Fibroblast of gingiva (primary cell): ENCODE data around the gene PPP1R16B.
"Not testable (repeated sequence)": the region's sequence is repeated elsewhere in the genome, so short reads cannot be mapped to it uniquely, and the experiment has no call there.

Source experiments
- DNase-seq: peaks from one replicate; pipeline ENCODE4 v3.0.0-alpha.2; 2011; ENCODE audit warnings: low read depth

PPP1R16B gene

DNA sequence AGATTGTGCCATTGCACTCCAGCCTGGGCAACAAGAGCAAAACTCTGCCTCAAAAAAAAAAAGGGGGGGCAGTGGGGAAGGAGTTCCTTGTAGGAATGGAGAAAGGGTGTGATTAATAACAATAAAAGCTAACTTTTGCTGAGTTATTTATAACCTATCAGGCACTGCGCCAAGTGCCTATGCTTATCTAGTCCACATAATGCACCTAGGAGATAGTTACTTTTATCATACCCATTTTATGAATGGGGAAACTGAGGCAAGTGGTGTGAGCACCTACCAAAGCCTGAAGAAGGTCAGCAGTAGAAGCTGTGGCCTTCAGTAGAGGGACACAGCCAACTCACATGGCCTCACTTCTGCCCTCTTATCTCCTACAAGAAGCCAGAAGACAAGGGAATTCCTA lies 13.6 kb upstream of the PPP1R16B start:
- DNase-seq, result no peak

DNA sequence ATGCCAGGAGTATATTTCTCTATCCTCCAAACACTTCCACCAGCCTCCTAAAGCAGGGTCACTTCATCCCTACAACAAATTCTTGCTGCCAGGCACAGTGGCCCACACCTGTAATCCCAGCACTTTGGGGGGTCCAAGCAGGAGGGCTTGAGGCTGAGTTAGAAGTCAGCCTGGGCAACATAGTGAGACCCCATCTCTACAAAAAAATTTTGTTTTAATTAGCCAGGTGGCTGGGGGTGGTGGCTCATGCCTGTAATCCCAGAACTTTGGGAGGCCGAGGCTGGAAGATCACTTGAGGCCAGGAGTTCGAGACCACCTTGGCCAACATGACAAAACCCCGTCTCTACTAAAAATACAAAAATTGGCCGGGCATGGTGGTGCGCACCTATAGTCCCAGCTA lies 11.4 kb upstream of the PPP1R16B start:
- not testable (repeated sequence) for DNase-seq

GRCh38 chr20:38798266-38798665 lies 7.2 kb upstream of the PPP1R16B start:
- DNase-seq, result no peak

DNA sequence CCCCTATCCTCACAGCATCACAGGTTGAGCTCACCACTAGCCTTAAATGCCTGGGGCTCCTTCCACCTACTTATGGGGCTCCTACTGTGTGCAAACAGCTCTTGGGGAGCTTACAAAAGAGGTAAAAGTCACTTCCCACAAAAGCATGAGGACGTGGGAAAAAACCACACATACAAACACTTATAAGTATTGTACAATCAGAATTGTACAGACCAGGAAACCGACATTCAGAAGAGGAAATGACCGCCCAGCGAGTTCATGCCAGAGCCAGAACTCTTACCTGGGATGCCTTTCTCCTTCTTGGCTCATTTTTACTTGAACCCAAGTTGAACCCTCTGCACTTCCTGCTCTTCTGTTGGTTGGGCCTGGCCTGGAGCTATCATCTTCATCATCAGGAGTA lies 6.3 kb upstream of the PPP1R16B start:
- no peak for DNase-seq

- no peak for DNase-seq
Measured at GRCh38 chr20:38800882-38801281, 4.6 kb upstream of the PPP1R16B start.

DNA sequence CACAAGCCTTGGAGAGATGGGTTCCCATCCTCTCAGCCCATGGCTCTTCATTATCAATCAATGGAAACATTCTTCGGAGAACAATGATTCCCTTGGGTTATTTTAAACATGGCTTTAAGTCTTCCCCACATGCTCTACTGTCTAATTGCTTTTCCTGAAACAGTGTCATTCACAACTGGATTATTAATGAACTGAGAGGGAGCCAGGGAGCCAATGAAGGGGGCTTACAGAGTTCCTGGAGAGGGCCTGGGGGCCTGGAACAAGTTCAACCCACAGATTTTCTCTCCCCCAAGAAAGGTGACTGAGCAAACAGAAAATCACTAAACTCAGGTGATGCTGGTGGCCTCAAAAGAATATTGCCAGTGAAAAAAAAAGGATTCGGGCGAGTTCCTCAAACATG lies 1.3 kb upstream of the PPP1R16B start:
- DNase-seq, result no peak

- DNase-seq, result no peak
Measured at GRCh38 chr20:38804682-38805501, 605 bp upstream of the PPP1R16B start.

DNA sequence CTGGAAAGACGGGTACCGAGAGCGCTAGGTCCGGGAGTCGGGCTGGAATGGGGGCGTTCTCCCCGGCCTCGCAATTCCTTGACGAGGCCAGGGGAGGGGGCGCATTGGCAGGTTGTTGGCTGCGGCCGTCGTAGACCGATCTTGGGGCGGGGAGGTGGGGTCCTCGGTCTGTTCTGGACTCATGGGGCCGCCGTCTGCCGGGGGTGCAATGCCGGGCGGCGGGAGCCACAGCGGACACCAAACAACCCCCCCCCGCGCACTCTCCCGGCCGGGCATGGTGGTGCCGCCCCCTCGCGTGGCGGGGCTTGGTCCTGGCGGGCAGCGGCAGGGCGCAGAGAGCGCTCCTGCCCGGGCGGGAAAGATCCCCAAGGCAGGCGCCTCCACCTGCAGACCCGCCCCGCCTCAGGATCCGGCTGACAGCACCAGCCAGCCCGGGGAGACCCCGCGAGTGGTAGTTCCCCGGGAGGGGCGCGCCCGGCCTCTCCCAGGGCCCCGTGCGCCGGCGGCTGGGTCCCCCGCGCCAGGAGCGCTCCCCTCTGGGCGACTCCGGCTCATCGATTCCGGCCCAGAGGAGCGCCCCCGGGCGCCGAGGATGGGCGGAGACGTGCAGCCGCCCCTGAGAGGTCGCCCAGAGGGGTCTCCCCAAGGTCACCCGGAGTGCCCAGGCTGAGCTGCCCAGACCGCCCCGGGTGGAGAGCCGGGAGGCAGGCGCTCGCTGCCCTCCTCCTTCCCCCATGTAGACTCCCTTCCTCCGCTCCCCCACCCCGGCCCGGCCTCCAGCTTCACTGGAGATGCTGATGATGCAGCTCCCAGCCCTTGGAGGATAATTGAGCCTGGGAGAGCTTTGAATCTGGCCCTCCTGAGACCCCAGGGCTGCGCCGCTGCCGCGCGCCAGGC lies 709 bp downstream of the PPP1R16B start:
- DNase-seq, result no peak

- no peak for DNase-seq
Measured at GRCh38 chr20:38806855-38807655, 1.6 kb downstream of the PPP1R16B start.

GRCh38 chr20:38809942-38810341 lies 4.4 kb downstream of the PPP1R16B start:
- no peak for DNase-seq

GRCh38 chr20:38810926-38811630 lies 5.6 kb downstream of the PPP1R16B start:
- DNase-seq, result no peak

GRCh38 chr20:38811769-38812168 lies 6.3 kb downstream of the PPP1R16B start:
- DNase-seq, result no peak

GRCh38 chr20:38812182-38812581 lies 6.7 kb downstream of the PPP1R16B start:
- no peak for DNase-seq

DNA sequence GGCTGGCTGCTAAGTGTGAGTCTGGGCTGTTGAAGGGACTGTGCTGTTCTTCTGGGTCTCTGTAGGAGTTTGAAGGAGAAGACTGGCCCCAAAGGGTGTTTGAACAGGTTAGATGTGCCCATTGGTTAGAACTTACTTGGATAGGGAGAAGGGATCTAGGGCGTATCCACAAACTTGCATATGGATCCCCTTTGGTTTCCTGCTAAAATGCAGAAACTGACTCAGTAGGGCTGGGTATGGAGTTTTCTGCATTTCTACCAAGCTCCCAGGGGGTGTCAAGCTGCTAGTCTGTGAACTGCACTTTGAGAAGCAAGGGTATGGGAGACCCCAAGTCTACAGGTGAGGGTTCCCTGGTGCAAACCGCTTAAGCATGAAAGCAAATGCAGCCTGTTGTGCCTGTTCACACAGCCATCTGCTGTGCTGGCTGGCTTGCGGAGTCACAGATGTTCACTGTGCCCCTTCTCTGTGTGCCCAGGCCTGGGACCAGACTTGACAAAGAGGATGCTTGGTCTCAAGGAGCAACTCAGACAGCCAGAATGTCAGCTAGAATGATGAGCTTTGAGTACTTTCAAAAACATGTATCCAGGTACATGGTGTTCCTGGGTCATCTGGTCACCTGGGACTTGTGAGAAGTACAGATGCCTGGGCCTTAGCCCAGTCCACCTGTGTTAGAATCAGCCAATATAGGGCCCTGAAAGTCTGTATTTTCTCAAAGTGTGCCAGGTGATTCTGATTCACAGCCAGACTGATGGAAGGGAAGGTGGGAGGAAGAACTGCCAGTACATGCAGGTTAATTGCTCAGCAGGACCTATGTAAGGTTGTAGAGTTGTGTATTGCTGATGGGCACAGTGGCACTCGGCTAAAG lies 7.4 kb downstream of the PPP1R16B start:
- DNase-seq, result no peak

- not testable (repeated sequence) for DNase-seq
Measured at GRCh38 chr20:38813574-38813962, 8.1 kb downstream of the PPP1R16B start.

DNA sequence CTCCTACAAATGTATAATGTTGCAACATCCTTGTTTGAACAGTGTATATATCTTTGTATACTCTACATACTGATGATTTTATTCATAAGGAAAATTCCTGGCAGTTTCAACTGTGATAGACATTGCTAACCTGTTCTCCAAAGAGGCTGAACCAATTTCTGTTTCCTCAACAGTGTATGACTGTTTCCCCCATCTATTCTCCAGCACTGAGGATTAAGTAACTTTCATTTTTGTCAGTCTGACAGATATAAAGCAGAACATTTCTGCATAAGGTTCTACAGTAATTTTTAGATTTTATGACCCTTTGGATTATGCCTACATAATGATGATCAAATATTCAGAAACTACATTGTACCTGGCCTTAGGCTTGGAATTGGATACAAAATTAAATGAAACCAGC lies 9.9 kb downstream of the PPP1R16B start:
- no peak for DNase-seq

DNA sequence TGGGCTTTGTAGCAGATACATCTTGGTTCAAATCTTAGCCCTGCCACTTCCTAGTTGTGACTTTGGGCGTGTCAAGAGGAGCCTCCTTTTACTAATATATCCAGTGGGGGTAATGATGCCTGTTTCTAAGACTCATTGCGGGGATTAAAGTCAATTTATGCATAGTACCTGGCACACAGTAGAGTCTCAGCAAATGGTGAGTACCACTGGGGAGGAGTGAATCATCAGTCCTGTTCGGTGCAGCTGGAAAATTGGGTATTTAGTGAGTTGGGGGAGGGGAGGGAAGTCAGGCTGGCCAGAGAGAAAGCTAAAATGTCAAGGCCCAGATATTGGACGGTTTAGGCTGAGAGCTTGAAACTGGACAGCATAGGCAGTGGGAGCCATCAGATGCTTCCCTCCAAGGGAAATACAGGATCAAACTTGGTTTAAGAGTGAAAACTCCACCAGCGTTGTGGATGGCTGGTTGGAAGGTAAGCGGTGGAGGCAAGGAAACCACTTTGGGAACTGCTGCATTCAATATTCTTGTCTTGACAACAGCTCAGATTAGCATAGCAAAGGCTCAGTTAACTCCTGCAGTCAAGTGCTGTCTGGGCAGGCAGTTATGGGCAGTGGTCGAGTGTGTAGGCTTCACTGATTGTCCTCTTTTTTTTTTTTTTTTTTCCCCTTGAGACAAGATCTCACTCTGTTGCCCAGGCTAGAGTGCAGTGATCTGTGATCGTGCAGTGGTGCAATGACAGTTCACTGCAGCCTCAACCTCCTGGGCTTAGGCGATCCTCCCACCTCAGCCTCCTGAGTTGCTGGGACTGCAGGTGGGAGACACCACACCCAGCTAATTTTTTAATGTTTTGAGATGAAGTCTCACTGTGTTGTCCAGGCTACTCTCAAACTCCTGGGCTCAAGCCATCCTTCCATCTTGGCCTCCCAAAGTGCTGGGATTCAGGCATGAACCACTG lies 12.9 kb downstream of the PPP1R16B start:
- DNase-seq, result no peak

- no peak for DNase-seq
Measured at GRCh38 chr20:38825571-38825900, 20.0 kb downstream of the PPP1R16B start.

DNA sequence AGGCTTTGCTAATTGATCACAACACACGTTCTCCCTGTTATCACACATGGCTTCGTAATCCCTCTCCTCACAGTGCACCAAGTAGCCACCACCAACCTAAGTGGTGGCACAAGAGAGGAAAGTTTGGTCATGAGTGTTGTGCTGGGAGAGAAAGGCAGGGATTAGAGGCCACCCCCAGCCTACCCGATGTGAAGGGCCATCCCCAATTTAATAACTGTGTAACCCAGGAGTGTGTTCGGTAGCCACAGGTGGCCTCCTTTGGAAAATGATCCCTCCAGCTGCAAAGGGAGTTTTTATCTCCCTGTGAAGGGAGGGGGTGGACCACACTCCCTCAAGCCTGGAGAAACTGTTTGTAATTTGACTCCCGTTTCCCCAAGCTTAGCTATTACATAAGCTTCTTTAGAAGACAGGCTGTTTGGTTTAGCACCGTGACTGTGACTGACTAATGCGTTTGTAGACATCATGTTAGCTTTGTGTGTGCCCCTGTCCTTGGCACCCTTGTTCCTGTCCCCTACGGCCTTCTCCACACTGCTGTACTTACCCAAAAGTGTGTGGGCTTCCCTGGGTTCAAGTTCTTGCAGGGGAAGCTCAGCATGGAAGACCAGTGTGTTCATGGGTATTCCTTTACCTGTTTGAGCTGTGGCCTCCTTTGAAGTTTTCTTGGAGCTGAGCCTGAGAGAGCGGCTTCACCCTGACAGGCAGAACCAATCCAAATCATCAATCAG lies 20.6 kb downstream of the PPP1R16B start:
- no peak for DNase-seq
